Iris pigment epithelial cell (primary cell): ENCODE measurements around the gene SMTNL1.

Experiments used
- DNase-seq: peaks from one replicate; pipeline ENCODE4 v3.0.0-alpha.2; 2011; ENCODE audit warnings: low read depth

The SMTNL1 gene

GRCh38 chr11:57536947-57537619 lies at the start of gene SMTNL1:
Gene SMTNL1, plus strand, starts transcription at chr11:57537595. Its CDS starts 5,048 bp downstream, at chr11:57542643.
- no peak for DNase-seq

GRCh38 chr11:57487920-57488659 lies 49.3 kb upstream of the SMTNL1 start:
- DNase-seq: no peak

- DNase-seq: peak; percentile 61
Observed at GRCh38 chr11:57490456-57491248, 46.7 kb upstream of the SMTNL1 start.

- peak; percentile 14 for DNase-seq
Observed at GRCh38 chr11:57491371-57492061, 45.9 kb upstream of the SMTNL1 start.

GRCh38 chr11:57493507-57494503 lies 43.6 kb upstream of the SMTNL1 start:
- no peak for DNase-seq

GRCh38 chr11:57496109-57496820 lies 41.1 kb upstream of the SMTNL1 start:
- no peak for DNase-seq

- DNase-seq: no peak
Observed at GRCh38 chr11:57497303-57498247, 39.8 kb upstream of the SMTNL1 start.

GRCh38 chr11:57498540-57498939 lies 38.9 kb upstream of the SMTNL1 start:
- no peak for DNase-seq

- peak; percentile 90 for DNase-seq
Observed at GRCh38 chr11:57499413-57499982, 37.9 kb upstream of the SMTNL1 start.

- no peak for DNase-seq
Observed at GRCh38 chr11:57499983-57500461, 37.4 kb upstream of the SMTNL1 start.

- DNase-seq: no peak
Observed at GRCh38 chr11:57500515-57500914, 36.9 kb upstream of the SMTNL1 start.

- no peak for DNase-seq
Observed at GRCh38 chr11:57500926-57501325, 36.5 kb upstream of the SMTNL1 start.

GRCh38 chr11:57501953-57502352 lies 35.4 kb upstream of the SMTNL1 start:
- peak; percentile 15 for DNase-seq

GRCh38 chr11:57502376-57502775 lies 35.0 kb upstream of the SMTNL1 start:
- no peak for DNase-seq

GRCh38 chr11:57502870-57503269 lies 34.5 kb upstream of the SMTNL1 start:
- DNase-seq: no peak

GRCh38 chr11:57504511-57504910 lies 32.9 kb upstream of the SMTNL1 start:
- no peak for DNase-seq

- no peak for DNase-seq
Observed at GRCh38 chr11:57506522-57506921, 30.9 kb upstream of the SMTNL1 start.

- DNase-seq: no peak
Observed at GRCh38 chr11:57508341-57509170, 28.8 kb upstream of the SMTNL1 start.
